Activated CD4-positive, alpha-beta memory T cell treated with anti-CD3 and anti-CD28 coated beads for 36 hours (primary cell): ENCODE data around the gene CD248. TPM values are rescaled to one million over a fixed set of nuclear protein-coding genes. Genes with fewer than 3 reads are reported as not detected.
A peak's percentile ranks its signal among the peaks of the same experiment; 100 is the strongest.

ENCODE experiments used
- CTCF ChIA-PET: fragments of 350-600 bp; sonication (Branson Sonifier 250); formaldehyde crosslinking; loops from one replicate; lab custom pipeline; 2021; ENCODE audit warnings: antibody characterized with exemption, inconsistent platforms; lab: Charles Lee
- POLR2A ChIA-PET: fragments of 350-600 bp; sonication (Branson Sonifier 250); formaldehyde crosslinking; loops from one replicate; lab custom pipeline; 2021; ENCODE audit warnings: antibody characterized with exemption; lab: Charles Lee
- DNase-seq: peaks from one replicate; pipeline ENCODE4 v3.0.0-alpha.2; 2020
- H3K27ac Mint-ChIP-seq: one replicate; pipeline ENCODE4 v1.8.0; 2021; ENCODE audit warnings: mixed read lengths
- H3K27me3 Mint-ChIP-seq: one replicate; pipeline ENCODE4 v1.8.0; 2021; ENCODE audit warnings: mixed read lengths
- H3K36me3 Mint-ChIP-seq: one replicate; pipeline ENCODE4 v1.8.0; 2021; ENCODE audit warnings: mixed read lengths
- H3K4me1 Mint-ChIP-seq: one replicate; pipeline ENCODE4 v1.8.0; 2021; ENCODE audit warnings: low read depth, mixed read lengths
- H3K4me3 Mint-ChIP-seq: one replicate; pipeline ENCODE4 v1.8.0; 2021; ENCODE audit warnings: mild to moderate bottlenecking, mixed read lengths
- H3K9me3 Mint-ChIP-seq: one replicate; pipeline ENCODE4 v1.8.0; 2021; ENCODE audit warnings: mixed read lengths
- intact Hi-C: fragments of 100-400 bp; cut with micrococcal nuclease; formaldehyde crosslinking; loops from one replicate; pipeline ENCODE4 v1.15.1; 2023
- total RNA-seq, 2 experiments: library from RNA; stranded (reverse); gene quantifications; one replicate each; pipeline ENCODE4 v1.2.3, GENCODE V29; 2021

CD248 gene
- total RNA-seq, 2 experiments from 2014 or later: not detected

- Mint-ChIP-seq H3K9me3 (no peaks in the 10 kb centered on the region), H3K27ac (no peak overlapping the region), H3K4me3 (no peak overlapping the region), H3K36me3 (peaks cover 21% of the 10 kb centered on the region), H3K27me3 (no peaks in the 10 kb centered on the region), H3K4me1 (peaks cover 43% of the 10 kb centered on the region)
- intact Hi-C loops: no loop called here
- POLR2A ChIA-PET: no interaction called here
- CTCF ChIA-PET: interaction anchor here (1.3 kb wide), 1 partner anchor 28 kb away, joined by 4 read pairs; no protein-coding TSS in a partner anchor
- DNase-seq: no peak
These were observed 23.0 kb upstream of the CD248 start for GRCh38 chr11:66339686-66340483.

GRCh38 chr11:66339162-66339675, 22.4 kb upstream of the CD248 start:
- H3K9me3 Mint-ChIP-seq: no peaks in the 10 kb centered on the region
- POLR2A ChIA-PET: no interaction called here

GRCh38 chr11:66338276-66339161, 21.7 kb upstream of the CD248 start:
- intact Hi-C loops: no loop called here
- Mint-ChIP-seq H3K27me3 (no peaks in the 10 kb centered on the region), H3K36me3 (peaks cover 21% of the 10 kb centered on the region), H3K4me1 (peaks cover 34% of the 10 kb centered on the region), H3K27ac (no peak overlapping the region), H3K9me3 (no peaks in the 10 kb centered on the region), H3K4me3 (no peak overlapping the region)
- ChIA-PET POLR2A (no interaction called here), CTCF (interaction anchor here (1.1 to 1.3 kb wide), 3 partner anchors 25 to 27 kb away, joined by 3 to 5 read pairs (median 4); no protein-coding TSS in a partner anchor)
- DNase-seq: no peak

More at GRCh38 chr11:66339162-66339675, 22.4 kb upstream of the CD248 start:
- H3K27ac Mint-ChIP-seq: no peak overlapping the region
- CTCF ChIA-PET: interaction anchor here (1.1 to 1.3 kb wide), 2 partner anchors 24 to 28 kb away, joined by 3 to 4 read pairs; no protein-coding TSS in a partner anchor
- DNase-seq: no peak
- intact Hi-C loops: no loop called here
- peaks cover 40% of the 10 kb centered on the region for H3K4me1 Mint-ChIP-seq
- peaks cover 21% of the 10 kb centered on the region for H3K36me3 Mint-ChIP-seq
- no peaks in the 10 kb centered on the region for H3K27me3 Mint-ChIP-seq
- no peak overlapping the region for H3K4me3 Mint-ChIP-seq

- CTCF ChIA-PET: interaction anchor here (1.3 to 3.1 kb wide), 2 partner anchors 25 kb away, joined by 5 to 30 read pairs; no protein-coding TSS in a partner anchor
- H3K27ac Mint-ChIP-seq: no peak overlapping the region
- peak overlapping the region; percentile 8 for H3K4me3 Mint-ChIP-seq
- peaks cover 19% of the 10 kb centered on the region for H3K36me3 Mint-ChIP-seq
- H3K4me1 Mint-ChIP-seq: peaks cover 25% of the 10 kb centered on the region
- H3K9me3 Mint-ChIP-seq: no peaks in the 10 kb centered on the region
- no peak for DNase-seq
- POLR2A ChIA-PET: no interaction called here
- intact Hi-C loops: no loop called here
- H3K27me3 Mint-ChIP-seq: no peaks in the 10 kb centered on the region
These were observed 20.5 kb upstream of the CD248 start for GRCh38 chr11:66337103-66337899.

GRCh38 chr11:66336234-66337102, 19.6 kb upstream of the CD248 start, which contains the start of gene RIN1:
TSS of gene RIN1 (minus strand) at chr11:66336434. CDS start at chr11:66336402, 32 bp downstream.
- intact Hi-C loops: no loop called here
- POLR2A ChIA-PET: no interaction called here

GRCh38 chr11:66335531-66336233, 18.8 kb upstream of the CD248 start:
- no peak for DNase-seq
- intact Hi-C loops: no loop called here
- no peak overlapping the region for H3K4me3 Mint-ChIP-seq

More at GRCh38 chr11:66336234-66337102, 19.6 kb upstream of the CD248 start, which contains the start of gene RIN1:
- no peaks in the 10 kb centered on the region for H3K27me3 Mint-ChIP-seq
- peaks cover 15% of the 10 kb centered on the region for H3K36me3 Mint-ChIP-seq
- H3K4me3 Mint-ChIP-seq: peak within 1 kb of the TSS; percentile 61
- H3K27ac Mint-ChIP-seq: peak within 1 kb of the TSS; percentile 23
- H3K9me3 Mint-ChIP-seq: no peaks in the 10 kb centered on the region
- CTCF ChIA-PET: interaction anchor here (0.7 to 3.1 kb wide), 4 partner anchors 8 to 54 kb away, joined by 3 to 30 read pairs (median 4); partner anchors contain the start of gene BRMS1
- peaks cover 22% of the 10 kb centered on the region for H3K4me1 Mint-ChIP-seq
- DNase-seq: peak; percentile 84

GRCh38 chr11:66334605-66335442, 18.0 kb upstream of the CD248 start:
- CTCF ChIA-PET: interaction anchor here (0.8 to 3.1 kb wide), 8 partner anchors 13 to 112 kb away, joined by 3 to 30 read pairs (median 4); partner anchors contain the start of gene MRPL11
- H3K27ac Mint-ChIP-seq: no peak overlapping the region
- peaks cover 21% of the 10 kb centered on the region for H3K4me1 Mint-ChIP-seq
- POLR2A ChIA-PET: no interaction called here
- DNase-seq: no peak
- H3K36me3 Mint-ChIP-seq: peaks cover 9% of the 10 kb centered on the region
- intact Hi-C loops: no loop called here
- H3K27me3 Mint-ChIP-seq: no peaks in the 10 kb centered on the region
- no peak overlapping the region for H3K4me3 Mint-ChIP-seq
- no peaks in the 10 kb centered on the region for H3K9me3 Mint-ChIP-seq

More at GRCh38 chr11:66335531-66336233, 18.8 kb upstream of the CD248 start:
- ChIA-PET CTCF (interaction anchor here (0.7 to 3.1 kb wide), 8 partner anchors 9 to 113 kb away, joined by 3 to 30 read pairs (median 4); partner anchors contain the start of gene BRMS1), POLR2A (no interaction called here)
- peaks cover 21% of the 10 kb centered on the region for H3K4me1 Mint-ChIP-seq
- no peaks in the 10 kb centered on the region for H3K27me3 Mint-ChIP-seq
- no peak overlapping the region for H3K27ac Mint-ChIP-seq
- H3K9me3 Mint-ChIP-seq: no peaks in the 10 kb centered on the region
- H3K36me3 Mint-ChIP-seq: peaks cover 11% of the 10 kb centered on the region

- H3K4me3 Mint-ChIP-seq: no peak overlapping the region
- no peaks in the 10 kb centered on the region for H3K27me3 Mint-ChIP-seq
- ChIA-PET CTCF (interaction anchor here (1.0 to 3.1 kb wide), 7 partner anchors 13 to 112 kb away, joined by 3 to 30 read pairs (median 5); partner anchors contain the start of gene MRPL11), POLR2A (interaction anchor here (1.0 kb wide), 1 partner anchor 14 kb away, joined by 3 read pairs; no protein-coding TSS in a partner anchor)
- H3K9me3 Mint-ChIP-seq: no peaks in the 10 kb centered on the region
- peaks cover 21% of the 10 kb centered on the region for H3K4me1 Mint-ChIP-seq
- intact Hi-C loops: no loop called here
- no peak overlapping the region for H3K27ac Mint-ChIP-seq
- peaks cover 7% of the 10 kb centered on the region for H3K36me3 Mint-ChIP-seq
- no peak for DNase-seq
These were observed 17.2 kb upstream of the CD248 start for GRCh38 chr11:66333896-66334604.
